RWPE2 (cell line): ENCODE measurements around the gene CBFA2T2.
"Not testable (repeated sequence)": the region's sequence is repeated elsewhere in the genome, so short reads cannot be mapped to it uniquely, and the experiment has no call there.

ENCODE experiments used
- ATAC-seq: fragments of 200-7000 bp; cut with Tn5 transposase; 3 replicates; pipeline ENCODE4 v1.9.1; 2021; ENCODE audit warnings: low read depth
- DNase-seq: peaks from one replicate; pipeline ENCODE4 v3.0.0-alpha.2; 2020; ENCODE audit warnings: low spot score
- H3K27ac ChIP-seq: fragments of 450-650 bp; 2 replicates; pipeline ENCODE4 v1.5.1; 2017; ENCODE audit warnings: mild to moderate bottlenecking; ENCODE audit not compliant: poor library complexity, severe bottlenecking
- H3K27me3 ChIP-seq: fragments of 250-450 bp; sonication (Bioruptor Pico); 2 replicates; pipeline ENCODE4 v1.5.1; 2021; ENCODE audit warnings: mild to moderate bottlenecking, moderate library complexity; ENCODE audit not compliant: insufficient read depth, poor library complexity, severe bottlenecking
- H3K36me3 ChIP-seq: fragments of 250-450 bp; sonication (Bioruptor Pico); 2 replicates; pipeline ENCODE4 v1.5.1; 2020; ENCODE audit warnings: low read depth, mild to moderate bottlenecking, moderate library complexity
- H3K4me1 ChIP-seq: fragments of 250-450 bp; sonication (Bioruptor Pico); 2 replicates; pipeline ENCODE4 v1.5.1; 2021; ENCODE audit warnings: mild to moderate bottlenecking, moderate library complexity; ENCODE audit not compliant: insufficient read depth, poor library complexity, severe bottlenecking
- H3K4me3 ChIP-seq: fragments of 250-450 bp; sonication (Bioruptor Pico); 2 replicates; pipeline ENCODE4 v1.5.1; 2021; ENCODE audit warnings: mild to moderate bottlenecking, moderate library complexity; ENCODE audit not compliant: severe bottlenecking
- H3K9me3 ChIP-seq: fragments of 250-450 bp; sonication (Bioruptor Pico); 2 replicates; pipeline ENCODE4 v1.5.1; 2021; ENCODE audit warnings: mild to moderate bottlenecking, moderate library complexity; ENCODE audit not compliant: severe bottlenecking
- TF ChIP-seq, protein P1 (sequence below): fragments of 450-650 bp; IDR thresholded peaks from one replicate; pipeline ENCODE4 v1.5.1; 2017; ENCODE audit warnings: mild to moderate bottlenecking, moderate library complexity; ENCODE audit not compliant: poor library complexity, severe bottlenecking

The CBFA2T2 gene

DNA sequence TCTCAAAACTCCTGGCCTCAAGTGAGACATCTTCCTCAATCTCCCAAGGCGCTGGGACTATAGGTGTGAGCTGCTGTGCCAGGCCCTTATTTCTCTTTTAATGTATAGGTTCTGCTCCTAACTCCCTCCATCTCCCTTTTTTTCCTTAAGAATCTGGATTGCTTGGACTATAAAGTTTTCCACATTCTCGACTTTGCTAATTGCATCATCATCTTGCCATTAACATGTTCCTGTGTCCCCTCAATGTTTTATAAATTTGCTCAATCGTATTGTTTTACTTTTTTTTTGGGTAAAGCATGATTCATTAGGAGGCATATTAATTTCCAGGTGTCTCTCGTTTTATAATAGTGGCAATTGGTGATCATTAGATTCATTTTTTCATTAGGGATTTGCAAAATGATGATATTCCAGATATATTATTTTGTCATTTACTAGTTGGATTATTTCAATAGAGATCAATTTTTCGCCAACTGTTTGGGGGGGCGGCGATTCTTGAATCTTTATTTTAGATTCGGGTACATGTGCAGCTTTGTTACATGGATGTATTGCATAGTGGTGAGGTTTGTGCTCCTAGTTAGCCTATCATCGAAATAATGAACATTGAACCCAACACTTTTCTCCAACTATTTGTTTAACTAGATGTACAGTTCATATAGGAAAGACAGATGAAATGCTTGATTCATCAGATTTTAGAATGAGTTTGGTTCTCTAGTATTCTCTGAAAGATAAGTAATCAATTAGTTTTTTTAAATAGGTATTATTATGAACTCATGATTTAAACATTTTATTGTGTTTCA is 68.7 kb downstream of the CBFA2T2 start:
- Histone ChIP-seq H3K4me1 (peaks cover 29% of the 10 kb centered on the region), H3K27ac (no peak overlapping the region), H3K9me3 (no peaks in the 10 kb centered on the region), H3K4me3 (no peak overlapping the region), H3K27me3 (no peaks in the 10 kb centered on the region), H3K36me3 (no peaks in the 10 kb centered on the region)
- TF ChIP-seq, protein P1, sequence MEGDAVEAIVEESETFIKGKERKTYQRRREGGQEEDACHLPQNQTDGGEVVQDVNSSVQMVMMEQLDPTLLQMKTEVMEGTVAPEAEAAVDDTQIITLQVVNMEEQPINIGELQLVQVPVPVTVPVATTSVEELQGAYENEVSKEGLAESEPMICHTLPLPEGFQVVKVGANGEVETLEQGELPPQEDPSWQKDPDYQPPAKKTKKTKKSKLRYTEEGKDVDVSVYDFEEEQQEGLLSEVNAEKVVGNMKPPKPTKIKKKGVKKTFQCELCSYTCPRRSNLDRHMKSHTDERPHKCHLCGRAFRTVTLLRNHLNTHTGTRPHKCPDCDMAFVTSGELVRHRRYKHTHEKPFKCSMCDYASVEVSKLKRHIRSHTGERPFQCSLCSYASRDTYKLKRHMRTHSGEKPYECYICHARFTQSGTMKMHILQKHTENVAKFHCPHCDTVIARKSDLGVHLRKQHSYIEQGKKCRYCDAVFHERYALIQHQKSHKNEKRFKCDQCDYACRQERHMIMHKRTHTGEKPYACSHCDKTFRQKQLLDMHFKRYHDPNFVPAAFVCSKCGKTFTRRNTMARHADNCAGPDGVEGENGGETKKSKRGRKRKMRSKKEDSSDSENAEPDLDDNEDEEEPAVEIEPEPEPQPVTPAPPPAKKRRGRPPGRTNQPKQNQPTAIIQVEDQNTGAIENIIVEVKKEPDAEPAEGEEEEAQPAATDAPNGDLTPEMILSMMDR = no peak
- ATAC-seq (no peak), DNase-seq (no peak)

DNA sequence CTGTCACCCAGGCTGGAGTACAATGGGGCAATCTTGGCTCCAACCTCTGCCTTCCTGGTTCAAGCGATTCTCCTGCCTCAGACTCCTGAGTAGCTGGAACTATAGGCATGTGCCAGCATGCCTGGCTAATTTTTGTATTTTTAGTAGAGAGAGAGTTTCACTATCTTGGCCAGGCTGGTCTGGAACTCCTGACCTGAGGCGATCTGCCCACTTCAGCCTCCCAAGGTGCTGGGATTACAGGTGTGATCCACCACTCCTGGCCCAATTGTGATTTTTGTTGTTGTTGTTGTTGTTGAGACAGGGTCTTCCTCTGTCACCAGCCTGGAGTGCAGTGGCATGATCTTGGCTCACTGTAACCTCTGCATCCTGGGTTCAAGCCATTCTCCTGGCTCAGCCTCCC is 69.3 kb downstream of the CBFA2T2 start:
- Histone ChIP-seq H3K9me3 (no peaks in the 10 kb centered on the region), H3K36me3 (no peaks in the 10 kb centered on the region), H3K4me3 (no peak overlapping the region), H3K27me3 (no peaks in the 10 kb centered on the region), H3K4me1 (peaks cover 29% of the 10 kb centered on the region), H3K27ac (no peak overlapping the region)
- DNase-seq = no peak
- TF ChIP-seq, protein P1 = no peak
- no peak for ATAC-seq

DNA sequence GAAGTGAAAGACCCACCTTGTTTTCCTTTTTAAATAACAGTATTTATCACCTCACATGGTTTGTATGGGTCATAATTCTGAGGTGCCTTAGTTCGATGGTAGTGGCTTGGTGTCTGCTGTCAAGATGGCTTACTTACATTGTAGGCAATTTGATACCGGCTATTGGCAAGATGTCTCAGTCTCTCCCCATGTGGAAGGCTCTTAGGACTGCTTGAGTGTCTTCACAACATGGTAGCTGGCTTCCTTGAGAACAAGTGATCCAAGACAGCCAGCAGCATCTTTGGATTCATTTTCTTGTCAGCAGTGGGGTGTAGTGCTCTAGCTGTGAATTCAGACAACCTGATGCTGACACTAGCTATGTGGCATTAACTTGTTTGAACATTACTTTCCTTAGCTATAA is 70.1 kb downstream of the CBFA2T2 start:
- Histone ChIP-seq H3K27ac (no peak overlapping the region), H3K4me1 (peaks cover 26% of the 10 kb centered on the region), H3K36me3 (no peaks in the 10 kb centered on the region), H3K9me3 (no peaks in the 10 kb centered on the region), H3K4me3 (no peak overlapping the region), H3K27me3 (no peaks in the 10 kb centered on the region)
- DNase-seq (no peak), ATAC-seq (no peak)
- TF ChIP-seq, protein P1 = no peak

DNA sequence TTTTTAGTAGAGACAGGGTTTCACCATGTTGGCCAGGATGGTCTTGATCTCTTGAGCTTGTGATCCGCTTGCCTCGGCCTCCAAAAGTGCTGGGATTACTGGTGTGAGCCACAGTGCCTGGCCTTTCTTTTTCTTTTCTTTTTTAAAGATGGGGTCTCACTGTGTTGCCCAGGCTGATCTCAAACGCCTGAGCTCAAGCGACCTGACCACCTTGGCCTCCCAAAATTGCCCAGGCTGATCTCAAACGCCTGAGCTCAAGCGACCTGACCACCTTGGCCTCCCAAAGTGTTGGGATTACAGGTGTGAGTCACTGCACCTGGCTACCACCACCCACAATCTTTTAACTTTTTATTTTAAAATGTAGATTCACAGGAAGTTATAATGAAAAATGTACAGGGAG is 71.2 kb downstream of the CBFA2T2 start:
- ATAC-seq, H3K9me3 ChIP-seq, H3K27me3 ChIP-seq, H3K27ac ChIP-seq, H3K36me3 ChIP-seq, H3K4me3 ChIP-seq, DNase-seq: not testable (repeated sequence)
- H3K4me1 ChIP-seq = peaks cover 21% of the 10 kb centered on the region

DNA sequence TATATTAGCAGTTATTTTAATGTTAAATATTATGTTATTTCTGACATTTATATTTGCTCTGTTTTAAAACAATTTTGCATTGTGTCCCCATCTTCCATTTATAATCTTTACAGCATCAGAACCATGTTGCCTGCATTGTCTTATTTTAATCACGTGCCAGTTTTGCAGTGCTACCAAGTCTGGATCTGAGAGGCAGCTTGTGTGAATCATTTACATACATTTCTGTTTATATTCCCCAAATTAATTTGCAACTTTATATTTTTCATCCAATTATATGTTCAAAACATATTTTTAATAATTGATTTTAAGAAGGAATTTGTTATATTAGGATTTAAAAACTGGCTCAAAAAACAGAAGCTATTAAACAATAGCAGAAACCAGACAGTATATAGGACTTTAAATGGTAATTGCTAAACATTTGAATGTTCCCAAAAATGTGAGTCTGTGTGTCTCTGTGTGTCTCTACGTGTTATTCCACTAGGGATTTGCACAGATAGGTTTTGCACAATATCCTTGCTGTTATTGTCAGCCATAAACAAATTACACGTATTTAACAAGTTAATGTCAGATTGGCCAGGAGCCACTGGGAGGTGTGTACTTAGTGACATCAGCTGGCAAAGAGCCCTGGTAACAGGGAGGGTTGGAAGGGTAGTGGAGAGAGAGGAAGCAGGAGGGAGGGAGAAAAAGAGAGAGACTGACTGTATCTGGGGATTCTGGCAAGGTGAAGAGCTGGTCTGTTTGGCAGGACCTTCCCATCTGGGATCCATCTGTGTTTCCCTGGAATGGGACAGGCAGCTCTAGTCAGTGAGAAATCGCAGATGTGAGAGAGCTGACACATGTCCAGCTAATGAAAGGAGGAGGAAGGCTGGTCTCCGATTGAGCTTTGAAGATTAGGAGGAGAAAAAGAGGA is 72.1 kb downstream of the CBFA2T2 start:
- ATAC-seq (peak; percentile 93), DNase-seq (peak; percentile 92)
- Histone ChIP-seq H3K36me3 (no peaks in the 10 kb centered on the region), H3K27ac (no peak overlapping the region), H3K27me3 (no peaks in the 10 kb centered on the region), H3K4me3 (no peak overlapping the region), H3K4me1 (peaks cover 21% of the 10 kb centered on the region), H3K9me3 (no peaks in the 10 kb centered on the region)
- TF ChIP-seq, protein P1 = no peak
